LNCAP (cell line): Measurements from ENCODE around the gene OR10H1.

Source experiments
- CTCF ChIP-seq: fragments of 450-650 bp; IDR thresholded peaks from 2 replicates; pipeline ENCODE4 v1.5.1; 2017; ENCODE audit warnings: mild to moderate bottlenecking

The OR10H1 gene

GRCh38 chr19:15779756-15780476 is 35.5 kb downstream of the OR10H1 start:
- no peak for TF ChIP-seq CTCF

- no peak for TF ChIP-seq CTCF
Measured at GRCh38 chr19:15776991-15777970, 38.2 kb downstream of the OR10H1 start.

- no peak for TF ChIP-seq CTCF
Measured at GRCh38 chr19:15776264-15776663, 39.2 kb downstream of the OR10H1 start.

GRCh38 chr19:15775249-15775648 is 40.2 kb downstream of the OR10H1 start:
- TF ChIP-seq CTCF: no peak

GRCh38 chr19:15769586-15769985 is 45.9 kb downstream of the OR10H1 start:
- TF ChIP-seq CTCF: no peak

GRCh38 chr19:15759962-15760565 is 55.4 kb downstream of the OR10H1 start:
- peak; percentile 36; the same call in 1 of the 2 replicates for TF ChIP-seq CTCF

- no peak for TF ChIP-seq CTCF
Measured at GRCh38 chr19:15758379-15758778, 57.1 kb downstream of the OR10H1 start.
